HS-27A (cell line): Measurements from ENCODE around the gene USP36.
"Not testable (repeated sequence)": the region's sequence is repeated elsewhere in the genome, so short reads cannot be mapped to it uniquely, and the experiment has no call there.

Experiments used
- DNase-seq: peaks from one replicate; pipeline ENCODE4 v3.0.0-alpha.2; 2012; ENCODE audit warnings: low read depth, missing footprints

The USP36 gene

DNA sequence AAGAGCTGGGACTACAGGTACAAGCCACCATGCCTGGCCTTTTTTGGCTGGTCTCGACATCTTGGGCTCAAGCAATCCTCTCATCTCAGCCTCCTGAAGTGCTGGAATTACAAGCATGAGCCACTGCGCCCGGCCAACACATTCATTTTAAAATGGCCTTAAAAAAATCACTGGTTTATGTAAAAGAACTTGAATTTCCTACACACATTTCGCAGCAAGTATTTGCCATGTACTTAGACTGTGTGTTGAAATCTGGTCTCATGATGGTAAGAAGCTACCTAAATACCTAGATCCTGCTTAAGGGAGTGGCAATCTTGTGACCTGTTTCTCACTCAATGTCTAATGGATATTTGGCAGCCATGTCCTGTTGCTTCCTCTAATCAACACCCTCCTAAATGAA is 50.1 kb downstream of the USP36 start:
- no peak for DNase-seq

DNA sequence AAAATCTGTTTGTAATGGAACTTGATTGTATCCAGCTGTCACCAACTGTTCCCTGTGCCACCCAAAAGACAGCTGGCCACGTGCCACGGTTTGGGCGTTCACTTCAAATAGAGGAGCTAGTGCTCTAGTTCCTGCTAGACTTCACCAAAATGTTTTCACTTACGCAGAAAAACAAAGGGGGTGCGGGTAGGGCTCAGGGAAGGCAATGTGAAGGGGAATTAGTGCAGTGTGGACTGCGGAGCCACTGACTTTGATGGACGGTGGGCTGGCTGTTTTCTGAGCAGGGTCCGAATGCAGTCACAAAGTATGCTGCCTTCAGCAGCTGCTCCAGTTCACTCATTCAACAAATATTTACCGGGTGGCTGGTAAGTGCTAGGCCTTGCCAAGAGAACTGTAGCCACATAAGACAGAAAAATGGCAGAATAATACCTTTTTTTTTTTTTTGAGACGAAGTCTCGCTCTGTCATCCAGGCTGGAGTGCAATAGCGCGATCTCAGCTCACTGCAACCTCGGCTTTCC is 50.9 kb downstream of the USP36 start:
- DNase-seq, result no peak

DNA sequence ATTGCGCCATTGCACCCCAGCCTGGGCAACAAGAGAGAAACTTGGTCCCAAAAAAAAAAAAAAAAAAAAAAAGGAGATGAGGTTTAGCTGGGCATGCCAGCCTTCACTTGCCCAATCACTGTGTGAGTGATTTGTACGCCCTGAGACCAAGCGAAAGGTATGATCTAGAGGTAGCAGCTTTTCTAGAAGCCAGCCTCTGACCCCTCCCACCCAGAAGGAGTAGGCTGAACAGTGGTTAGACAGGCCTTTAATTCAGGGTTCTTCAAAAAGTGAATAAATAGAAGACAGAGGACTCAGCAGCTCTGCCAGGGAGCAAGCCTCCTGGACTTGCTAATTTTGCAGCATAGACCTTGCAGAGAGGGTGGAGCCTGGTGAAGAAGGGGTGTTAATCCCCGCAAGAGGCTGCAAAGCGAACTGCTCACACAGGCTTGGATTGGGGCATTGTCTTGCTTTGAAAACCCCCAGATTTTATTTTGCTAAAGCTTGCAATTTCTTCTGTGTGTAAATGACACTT is 51.4 kb downstream of the USP36 start:
- no peak for DNase-seq

DNA sequence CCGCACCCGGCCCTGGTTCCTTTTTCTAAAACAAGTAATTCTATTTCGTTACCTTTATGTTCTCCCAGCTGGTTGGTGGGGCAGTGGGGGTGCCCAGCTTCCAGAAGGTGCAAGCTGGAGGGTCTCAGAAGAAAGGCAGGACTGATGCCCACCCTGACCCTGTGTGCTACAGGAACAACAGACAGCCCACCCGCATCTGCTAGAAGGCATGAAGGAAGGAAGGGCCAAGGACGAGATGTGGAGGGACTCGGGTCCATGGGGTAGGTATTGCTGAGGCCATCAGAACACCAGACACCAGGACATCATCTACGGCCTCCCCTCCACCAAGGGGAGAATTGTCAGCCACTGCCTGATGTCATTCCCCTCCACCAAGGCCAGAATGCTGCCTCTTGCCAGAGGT is 52.2 kb downstream of the USP36 start:
- DNase-seq, result no peak

DNA sequence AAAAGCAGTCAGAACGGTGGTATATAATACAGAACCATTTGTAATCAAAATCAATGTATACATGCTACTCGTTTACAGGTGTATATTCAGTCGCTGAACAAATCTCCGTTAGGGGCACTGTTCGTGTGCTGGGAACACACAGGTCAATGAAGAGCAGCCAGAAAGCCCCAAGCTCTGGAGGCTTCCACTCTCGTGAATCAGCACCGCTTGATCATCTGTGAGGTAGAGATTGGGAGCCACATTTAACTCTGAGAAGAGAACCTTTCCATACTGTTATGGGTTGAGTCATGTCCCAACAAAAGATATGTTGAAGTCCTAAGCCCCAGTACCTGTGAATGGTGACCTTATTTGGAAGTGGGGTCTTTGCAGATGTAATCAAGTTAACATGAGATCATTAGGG is 53.2 kb downstream of the USP36 start:
- DNase-seq, result no peak

DNA sequence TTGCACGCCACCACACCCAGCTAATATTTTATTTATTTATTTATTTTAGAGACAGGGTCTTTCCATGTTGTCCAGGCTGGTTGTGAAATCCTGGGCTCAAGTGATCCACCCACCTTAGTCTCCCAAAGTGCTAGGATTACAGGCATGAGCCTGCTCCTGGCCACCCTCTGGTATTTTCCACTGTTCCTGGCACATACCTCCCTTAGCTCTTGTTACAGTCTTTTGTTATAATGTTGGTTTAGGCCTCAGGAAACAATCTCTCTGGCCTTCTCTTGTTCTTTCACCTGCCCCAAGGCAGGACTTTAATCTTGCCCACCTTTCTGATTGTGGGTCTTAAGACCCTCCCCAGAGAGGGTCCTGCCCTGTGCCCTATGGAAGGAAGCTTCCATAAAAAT is 55.0 kb downstream of the USP36 start:
- no peak for DNase-seq

DNA sequence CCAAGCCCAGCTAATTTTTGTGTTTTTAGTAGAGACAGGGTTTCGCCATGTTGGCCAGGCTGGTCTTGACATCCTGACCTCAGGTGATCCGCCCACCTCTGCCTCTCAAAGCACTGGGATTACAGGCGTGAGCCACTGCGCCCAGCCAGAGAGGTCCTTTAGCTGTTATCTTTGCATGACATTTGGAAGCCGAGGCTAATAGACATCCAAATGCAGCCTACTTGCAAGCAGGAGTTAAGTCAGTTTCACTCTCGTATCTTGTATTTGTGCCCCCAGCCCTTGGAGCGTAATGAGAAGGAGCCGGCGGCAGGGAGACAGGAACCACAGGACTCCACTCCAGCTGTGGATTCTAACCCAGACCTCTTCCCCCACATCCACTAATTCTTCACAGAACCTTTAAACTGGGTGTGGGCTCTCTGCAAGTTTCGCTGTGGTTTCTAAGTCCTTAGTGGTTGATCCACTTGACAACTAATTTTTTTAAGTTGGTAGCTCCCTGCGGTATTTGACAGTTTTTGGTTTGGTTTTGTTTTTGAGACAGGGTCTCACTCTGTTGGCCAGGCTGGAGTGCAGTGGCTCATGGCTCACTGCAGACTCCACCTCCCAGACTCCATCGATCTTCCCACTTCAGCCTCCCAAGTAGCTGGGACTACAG is 55.5 kb downstream of the USP36 start:
- DNase-seq, result no peak

DNA sequence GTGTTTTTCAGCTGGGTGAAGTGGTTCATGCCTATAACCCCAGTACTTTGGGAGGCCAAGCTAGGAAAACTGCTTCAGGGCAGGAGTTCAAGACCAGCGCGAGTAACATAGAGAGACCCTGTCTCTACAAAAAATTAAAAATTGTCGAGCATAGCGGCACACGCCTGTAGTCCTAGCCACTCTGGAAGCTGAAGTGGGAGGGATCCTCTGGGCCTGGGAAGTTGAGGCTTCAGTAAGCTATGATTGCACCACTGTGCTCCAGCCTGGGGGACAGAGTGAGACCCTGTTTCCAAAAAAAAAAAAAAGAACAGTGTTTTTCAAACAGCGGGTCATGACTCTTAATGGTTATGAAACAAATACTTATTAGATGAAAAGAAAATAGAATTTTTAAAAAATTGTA is 56.3 kb downstream of the USP36 start:
- DNase-seq, result no peak

DNA sequence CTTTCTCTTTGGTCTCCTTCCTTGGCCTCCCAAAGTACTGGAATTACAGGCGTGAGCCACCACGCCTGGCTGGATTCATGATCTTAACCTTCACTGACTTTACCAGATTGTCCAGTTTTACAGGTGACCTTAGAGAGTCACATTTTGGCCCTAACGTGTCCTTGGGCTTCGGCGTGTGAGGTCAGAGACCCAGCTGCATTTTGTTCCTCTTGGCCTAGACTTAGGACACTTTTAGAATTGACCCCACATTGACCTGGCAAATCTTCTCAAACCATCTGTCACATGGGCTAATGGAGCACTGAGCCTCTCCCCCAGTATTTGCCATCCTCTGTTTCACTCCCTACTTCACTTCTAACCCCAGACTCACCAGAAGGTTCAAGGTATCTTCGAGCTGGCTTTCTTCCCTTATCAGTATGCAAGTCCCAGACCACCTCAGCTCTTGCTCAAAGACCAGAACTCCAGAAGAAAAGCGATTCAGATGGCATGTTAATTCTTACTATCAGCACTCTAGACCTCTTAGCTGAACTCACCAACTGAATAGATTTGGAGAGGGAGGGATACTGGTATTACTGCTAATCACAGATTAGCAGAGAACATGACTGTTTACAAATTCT is 56.8 kb downstream of the USP36 start:
- DNase-seq, result no peak

DNA sequence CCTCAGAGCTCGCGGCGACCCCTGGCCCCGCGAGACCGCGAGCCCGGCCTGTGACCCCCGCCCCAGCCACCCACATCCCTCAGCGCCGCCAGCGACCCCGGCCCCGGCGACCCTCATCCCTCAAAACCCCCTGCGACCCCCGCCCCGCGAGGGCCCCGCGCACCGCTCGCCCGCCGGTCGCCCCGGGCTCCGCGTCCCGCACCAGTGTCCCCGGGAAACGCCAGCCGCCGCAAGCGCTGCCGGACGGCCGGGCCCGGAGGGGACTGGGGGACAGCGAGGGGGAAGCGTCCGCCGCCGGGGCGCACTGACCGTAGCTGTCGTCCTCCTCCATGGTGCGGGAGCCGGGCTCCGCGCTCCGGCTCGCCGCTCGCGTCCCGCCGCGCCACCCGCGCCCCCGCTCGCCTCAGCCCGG is 58.7 kb downstream of the USP36 start, which contains the start of gene CYTH1:
Gene CYTH1, minus strand, starts transcription at position 381 of the 412 bp plus-strand sequence. Its CDS starts 50 bp downstream, at position 331.
- DNase-seq, result peak; percentile 2

DNA sequence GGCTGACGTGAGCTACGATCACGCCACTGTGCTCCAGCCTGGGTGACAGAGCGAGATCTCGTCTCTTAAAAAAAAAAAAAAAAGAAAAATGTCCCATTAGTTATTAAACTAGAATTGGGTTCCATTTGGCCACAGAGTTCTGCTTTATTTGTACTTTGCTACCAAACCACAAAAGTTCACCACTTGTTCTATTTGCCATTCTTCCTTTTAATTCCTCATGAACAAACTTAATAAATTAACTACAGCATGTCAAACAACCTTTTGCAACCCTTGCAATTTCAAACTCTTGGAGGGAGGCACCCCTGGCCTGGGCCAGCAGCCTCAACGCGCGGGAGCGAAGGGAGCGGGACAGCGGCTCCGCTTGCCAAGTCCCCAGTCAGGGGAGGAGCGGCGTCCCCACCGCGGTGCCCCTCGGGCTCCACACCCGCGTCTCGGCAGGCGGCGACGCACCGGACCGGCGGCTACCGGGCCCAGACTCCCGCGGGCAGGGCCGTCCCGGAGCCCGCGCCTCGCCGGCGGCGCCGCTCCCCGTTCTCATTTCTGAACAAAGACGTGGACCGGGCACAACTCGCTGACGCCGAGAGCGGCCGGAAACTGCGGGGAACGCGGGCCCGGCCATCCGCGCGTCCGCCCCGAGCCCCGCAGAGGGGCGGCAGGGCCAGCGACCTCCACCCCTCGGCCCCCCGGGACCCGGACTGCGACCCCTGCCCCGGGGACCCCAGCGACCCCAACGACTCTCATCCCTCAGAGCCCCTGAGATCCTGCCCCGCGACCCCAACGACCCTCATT is 59.3 kb downstream of the USP36 start:
- DNase-seq, result no peak

DNA sequence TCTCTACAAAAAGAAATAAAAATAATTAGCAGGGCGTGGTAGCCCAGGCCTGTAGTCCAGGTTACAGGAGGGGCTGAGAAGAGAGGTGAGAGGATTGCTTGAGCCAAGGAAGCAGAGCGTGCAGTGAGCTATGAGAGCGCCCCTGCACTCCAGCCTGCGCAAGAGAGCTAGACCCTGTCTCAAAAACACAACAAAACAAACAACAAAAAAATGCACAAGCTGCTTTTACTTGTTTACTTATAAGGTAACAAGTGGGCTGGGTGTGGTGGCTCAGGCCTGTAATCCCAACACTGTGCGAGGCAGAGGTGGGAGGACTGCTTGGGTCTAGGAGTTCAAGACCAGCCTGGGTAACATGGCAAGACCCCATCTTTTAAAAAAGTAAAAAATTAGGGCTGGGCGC is 60.3 kb downstream of the USP36 start:
- DNase-seq, result no peak

DNA sequence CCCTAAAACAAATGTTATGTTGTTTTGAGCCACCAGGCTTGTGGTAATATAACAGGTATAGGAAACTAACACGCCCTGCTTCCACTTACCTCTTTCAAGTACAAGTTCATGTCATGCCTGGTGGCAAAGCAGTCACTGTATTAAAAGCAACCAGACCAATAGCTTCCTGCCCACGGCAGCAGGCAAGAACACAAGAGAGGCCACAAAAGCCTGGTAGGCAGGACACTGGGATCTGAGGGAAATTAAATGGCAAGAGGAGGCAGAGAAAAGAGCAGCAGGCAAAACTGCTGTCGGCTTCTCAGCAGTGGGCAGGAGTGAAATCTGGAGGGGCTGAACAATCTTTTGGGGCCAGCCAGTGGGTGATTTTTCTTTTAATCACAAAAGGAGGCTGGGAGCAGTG is 60.8 kb downstream of the USP36 start:
- no peak for DNase-seq

DNA sequence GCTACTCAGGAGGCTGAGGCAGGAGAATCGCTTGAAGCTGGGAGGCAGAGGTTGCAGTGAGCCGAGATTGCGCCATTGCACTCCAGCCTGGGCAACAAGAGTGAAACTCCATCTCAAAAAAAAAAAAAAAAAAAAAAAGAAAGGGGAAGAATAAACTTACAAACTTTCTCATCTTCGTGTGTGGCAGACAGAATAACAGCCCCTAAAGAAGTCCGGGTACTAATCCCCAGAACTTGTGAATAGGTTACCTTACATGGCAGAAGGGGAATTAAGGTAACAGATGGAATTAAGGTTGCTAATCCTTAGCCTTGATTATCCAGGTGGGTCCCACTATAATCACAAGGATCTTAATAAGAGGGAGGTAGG is 61.3 kb downstream of the USP36 start:
- not testable (repeated sequence) for DNase-seq

DNA sequence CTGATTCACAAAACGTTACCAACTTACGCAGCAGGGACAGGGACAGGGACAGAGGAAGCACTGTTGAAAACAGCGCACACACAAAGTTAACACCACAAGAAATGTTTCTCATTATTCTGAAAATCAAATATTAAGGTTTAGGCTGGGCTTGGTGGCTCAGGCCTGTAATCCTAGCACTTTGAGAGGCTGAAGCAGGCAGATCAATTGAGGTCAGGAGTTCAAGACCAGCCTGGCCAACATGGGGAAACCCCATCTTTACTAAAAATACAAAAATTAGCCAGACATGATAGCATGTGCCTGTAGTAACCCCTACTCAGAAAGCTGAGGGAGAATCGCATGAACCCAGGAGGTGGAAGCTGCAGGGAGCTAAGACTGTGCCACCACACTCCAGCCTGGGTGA is 62.7 kb downstream of the USP36 start:
- no peak for DNase-seq

DNA sequence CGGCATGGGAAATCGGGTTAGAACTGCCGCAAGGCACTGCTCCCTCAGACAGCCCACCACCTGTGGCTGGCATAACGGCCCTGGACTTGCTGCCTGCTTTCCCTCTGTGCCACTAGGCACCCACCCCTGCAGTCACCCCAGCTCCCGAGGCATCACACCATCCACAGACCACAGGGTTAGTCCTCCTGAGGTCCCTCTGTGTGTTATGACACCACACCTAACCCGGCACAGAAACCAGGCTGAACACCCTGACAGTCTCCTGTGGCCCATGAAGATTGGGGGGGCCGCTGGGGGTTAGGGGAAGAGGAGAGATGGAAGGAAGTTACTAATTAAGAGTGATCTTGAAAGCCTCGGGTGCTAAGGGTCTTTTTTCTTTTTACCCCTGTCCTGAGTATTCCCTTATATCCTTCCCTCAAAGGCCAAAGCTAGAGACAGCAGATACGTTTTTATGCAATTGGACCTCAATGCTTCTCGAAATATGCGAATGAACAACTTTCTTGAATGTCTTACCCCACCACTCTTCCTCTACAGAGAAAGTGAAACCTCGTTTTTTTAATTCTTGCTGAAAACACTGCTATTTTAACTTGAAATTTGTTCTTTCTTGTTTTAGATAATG is 65.5 kb downstream of the USP36 start:
- DNase-seq, result no peak

DNA sequence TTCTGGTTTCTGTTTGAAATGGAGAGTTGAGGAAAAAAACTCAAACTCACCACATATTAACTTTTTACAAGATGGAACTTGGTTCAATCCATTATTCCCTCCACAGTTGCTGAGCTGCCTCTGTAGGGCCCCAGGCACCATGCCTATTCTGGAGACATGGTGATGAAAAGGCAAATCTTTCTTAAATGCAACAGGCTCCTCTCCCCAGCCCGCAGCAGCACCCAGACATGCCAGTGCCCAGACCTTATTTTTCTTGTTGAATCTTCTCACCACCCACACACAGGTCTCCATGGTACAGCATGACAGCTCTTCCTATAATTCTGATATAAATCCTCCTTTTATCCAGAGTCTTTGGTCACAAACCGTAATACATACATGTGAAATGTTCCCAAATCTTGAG is 66.2 kb downstream of the USP36 start:
- no peak for DNase-seq

DNA sequence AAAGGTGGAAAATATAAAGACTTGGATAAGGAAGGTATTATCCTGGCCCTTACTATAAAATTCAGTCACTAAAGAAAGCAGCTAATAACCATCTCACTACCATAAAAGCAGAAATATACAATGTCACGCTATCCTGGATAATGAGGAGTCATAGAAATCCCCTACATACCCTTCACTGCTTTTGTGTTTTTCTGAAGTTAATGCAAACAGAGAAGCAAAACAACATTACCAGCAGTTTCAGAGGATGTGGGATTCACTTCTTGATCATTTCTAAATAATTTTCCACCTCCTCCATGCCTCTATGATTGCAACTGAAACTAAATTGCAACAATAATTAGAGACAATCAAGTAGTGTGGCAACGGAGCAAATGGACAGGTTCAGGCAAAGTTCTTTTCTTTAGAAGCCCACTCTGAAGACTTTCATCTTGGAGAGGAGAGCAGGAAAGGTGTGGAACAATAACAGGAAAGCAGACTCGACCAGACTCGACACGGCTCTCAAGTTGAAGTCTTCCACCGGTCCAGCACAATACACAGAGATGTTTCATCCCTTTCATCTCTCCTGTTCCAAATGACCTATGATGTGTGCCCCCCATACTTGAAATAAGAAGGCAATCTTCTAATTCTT is 68.7 kb downstream of the USP36 start:
- no peak for DNase-seq

DNA sequence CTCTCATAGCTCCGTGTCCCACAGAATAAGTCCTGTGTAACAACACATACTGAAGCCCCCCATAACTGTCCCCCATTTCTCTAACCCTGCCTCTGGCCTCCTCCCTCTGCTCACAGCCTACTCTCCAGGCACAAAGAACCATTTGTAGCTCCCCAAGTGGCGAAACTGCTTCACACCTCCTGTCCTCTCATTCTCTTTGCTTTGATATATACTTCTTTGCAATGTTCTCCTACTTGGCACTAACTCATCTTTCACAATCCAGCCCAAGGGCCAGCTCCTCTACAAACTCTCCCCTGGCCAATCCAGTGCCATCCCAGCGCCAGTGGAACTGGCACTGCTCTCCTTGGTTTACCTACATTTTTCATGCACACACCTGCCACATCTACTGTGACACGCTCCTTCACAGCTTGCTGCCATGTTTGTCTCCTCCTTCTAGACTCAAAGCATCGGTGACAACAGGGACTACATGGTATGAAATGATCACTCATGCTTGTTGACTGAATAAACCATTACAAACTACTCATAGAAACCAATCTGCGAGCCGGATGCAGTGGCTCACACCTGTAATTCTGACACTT is 71.3 kb downstream of the USP36 start:
- no peak for DNase-seq

DNA sequence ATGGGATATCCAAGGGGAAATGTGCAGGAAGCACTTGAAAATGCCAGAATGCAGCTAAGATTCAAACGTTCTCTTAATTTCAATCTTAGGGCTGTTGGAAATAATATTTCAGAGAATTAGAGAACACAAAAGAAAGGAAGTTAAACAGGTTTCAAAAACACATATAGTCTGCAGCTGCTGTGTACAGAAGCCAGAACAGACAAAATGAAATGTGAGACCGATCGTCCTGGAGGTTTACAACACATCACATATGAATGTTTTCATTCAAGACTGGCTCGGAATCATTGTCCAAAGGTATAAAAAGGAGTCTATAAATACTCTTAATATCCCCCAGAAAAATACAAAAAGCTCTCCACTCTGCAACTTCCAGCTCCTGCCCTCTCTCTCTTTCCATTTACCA is 72.8 kb downstream of the USP36 start:
- no peak for DNase-seq

DNA sequence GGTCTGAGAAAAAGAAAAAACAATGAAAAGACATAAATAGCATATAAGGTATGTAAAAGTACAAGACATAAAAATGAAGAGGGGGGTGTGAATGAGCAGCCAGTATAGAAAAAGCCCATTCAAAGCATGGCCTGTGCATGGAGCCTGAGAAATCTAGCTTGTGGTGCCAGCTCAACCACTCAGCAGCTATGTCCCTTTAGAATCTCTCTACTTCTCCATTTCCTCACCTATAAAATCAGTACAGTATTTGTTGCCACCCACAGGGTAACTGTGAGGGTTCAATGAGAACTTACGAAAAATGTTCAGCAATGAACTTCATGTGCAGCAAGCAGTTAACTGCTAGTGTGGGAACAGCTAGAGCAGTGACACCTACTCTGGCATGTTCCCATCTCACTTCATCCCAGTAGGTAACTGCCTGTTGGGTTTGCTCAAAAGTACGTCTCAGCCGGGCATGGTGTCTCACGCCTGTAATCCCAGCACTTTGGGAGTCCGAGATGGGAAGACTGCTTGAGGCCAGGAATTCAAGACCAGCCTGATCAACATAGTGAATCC is 73.8 kb downstream of the USP36 start:
- no peak for DNase-seq
